HEK293T (cell line): ENCODE results near the gene SLC10A2.

Source experiments
- ELF4 ChIP-seq: fragments of 450-650 bp; IDR thresholded peaks from 2 replicates; pipeline ENCODE4 v1.6.1; 2017; ENCODE audit warnings: antibody characterized with exemption
- FOXM1 ChIP-seq: fragments of 450-650 bp; IDR thresholded peaks from 2 replicates; pipeline ENCODE4 v1.6.1; 2017; ENCODE audit warnings: mild to moderate bottlenecking, borderline replicate concordance
- NFRKB ChIP-seq: fragments of 450-650 bp; IDR thresholded peaks from 2 replicates; pipeline ENCODE4 v1.6.1; 2016; ENCODE audit warnings: mild to moderate bottlenecking, moderate library complexity
- ZNF384 ChIP-seq: fragments of 450-650 bp; IDR thresholded peaks from 2 replicates; pipeline ENCODE4 v1.6.1; 2016

DNA sequence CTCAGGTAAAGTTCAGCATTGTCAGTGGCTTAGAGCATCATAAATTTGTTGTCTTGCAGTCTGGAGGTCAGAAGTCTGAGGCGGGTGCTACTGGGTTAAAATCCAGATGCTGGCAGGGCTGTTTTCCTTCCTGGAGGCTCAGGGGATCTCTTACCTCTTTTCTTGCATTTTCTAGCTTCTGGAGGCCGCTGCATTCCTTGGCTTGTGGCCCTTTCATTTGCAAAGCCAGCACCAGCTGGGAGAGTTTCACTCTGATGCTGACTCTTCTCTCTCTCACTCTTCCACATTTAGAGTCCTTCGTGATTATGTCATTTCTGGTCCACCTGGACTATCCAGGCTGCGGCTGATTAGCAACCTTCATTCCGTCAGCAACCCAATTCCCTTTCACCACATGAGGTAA lies 38.1 kb upstream of the SLC10A2 start:
- TF ChIP-seq FOXM1 (no peak), ELF4 (no peak), ZNF384 (no peak), NFRKB (no peak)
